Activated CD4-positive, alpha-beta memory T cell treated with anti-CD3 and anti-CD28 coated beads, Interleukin-2, amount 10 ng/mL, durations not matched to agents 7 days and 5 days (primary cell): Measurements from ENCODE around the gene STRC. TPM values are rescaled to one million over a fixed set of nuclear protein-coding genes. Genes with fewer than 3 reads are reported as not detected.

Experiments
- total RNA-seq, 2 experiments: library from RNA; stranded (reverse); gene quantifications; one replicate each; pipeline ENCODE4 v1.2.3, GENCODE V29; 2021

STRC gene
- total RNA-seq, 2 experiments from 2014 or later = 0.45 to 0.75 TPM

Other genes starting within 250 kb of the STRC start
- 10 to 100 TPM; 29.4 to 30.1 TPM for gene ZSCAN29, start 247.8 kb downstream of the STRC start, total RNA-seq
- gene TUBGCP4, start 247.7 kb downstream of the STRC start, total RNA-seq = 10 to 100 TPM; 30.4 to 34.7 TPM
- gene TP53BP1, start 125.6 kb downstream of the STRC start, total RNA-seq = 10 to 100 TPM; 26.6 to 28.1 TPM
- 1 to 10 TPM; 8.7 to 9.3 TPM for gene MAP1A, start 101.2 kb downstream of the STRC start, total RNA-seq
- gene PPIP5K1, start 28.6 kb downstream of the STRC start, total RNA-seq = 10 to 100 TPM; 28.2 to 33.0 TPM
- gene CKMT1B, start 24.8 kb downstream of the STRC start, total RNA-seq = not detected
- gene CATSPER2, start 30.0 kb upstream of the STRC start, total RNA-seq = 1 to 10 TPM; 3.0 to 4.7 TPM
- gene CKMT1A, start 75.1 kb upstream of the STRC start, total RNA-seq = not detected
- 100 to 1,000 TPM; 290 TPM for gene PDIA3, start 127.6 kb upstream of the STRC start, total RNA-seq
- under 1 TPM; 0.25 to 0.33 TPM for gene ELL3, start 158.2 kb upstream of the STRC start, total RNA-seq
- gene SERF2, start 173.5 kb upstream of the STRC start, total RNA-seq = 100 to 1,000 TPM; 907 to 928 TPM
- under 1 TPM; 0.15 to 0.18 TPM for gene SERINC4, start 181.4 kb upstream of the STRC start, total RNA-seq
- 10 to 100 TPM; 14.3 to 14.4 TPM for gene HYPK, start 181.8 kb upstream of the STRC start, total RNA-seq
- gene MFAP1, start 205.9 kb upstream of the STRC start, total RNA-seq = 10 to 100 TPM; 34.4 to 37.3 TPM
- 10 to 100 TPM; 72.2 to 74.7 TPM for gene WDR76, start 208.2 kb upstream of the STRC start, total RNA-seq